MCF 10A (cell line): ENCODE measurements around the gene ACTRT2. TPM values are rescaled to one million over a fixed set of nuclear protein-coding genes. Genes with fewer than 3 reads are reported as not detected.

Experiments
- BruUV-seq: library from RNA; stranded (reverse); fragments of 400-500 nt; replicated peaks from 2 replicates; lab custom pipeline; 2021; lab: Mats Ljungman, UMichigan
- CTCF ChIA-PET: fragments of 300-600 bp; sonication (Branson Sonifier 250); formaldehyde crosslinking; extraction: SDS; loops from one replicate; lab custom pipeline; 2021; ENCODE audit warnings: antibody characterized with exemption, inconsistent platforms; lab: Yijun Ruan, JAX
- POLR2A ChIA-PET: fragments of 300-600, 350-650 bp; sonication (Branson Sonifier 250); formaldehyde crosslinking; extraction: SDS; loops from one replicate; lab custom pipeline; 2020; ENCODE audit warnings: antibody characterized with exemption, inconsistent platforms; lab: Yijun Ruan, JAX
- DNase-seq: peaks from one replicate; pipeline ENCODE4 v3.0.0-alpha.2; 2018; ENCODE audit not compliant: unreplicated experiment
- H3K27ac Mint-ChIP-seq: one replicate; pipeline ENCODE4 v1.8.0; 2022; ENCODE audit warnings: mild to moderate bottlenecking, low read depth, mixed read lengths; ENCODE audit not compliant: unreplicated experiment
- H3K27me3 Mint-ChIP-seq: one replicate; pipeline ENCODE4 v1.8.0; 2022; ENCODE audit warnings: mixed read lengths; ENCODE audit not compliant: insufficient read depth, unreplicated experiment
- H3K36me3 Mint-ChIP-seq: one replicate; pipeline ENCODE4 v1.8.0; 2022; ENCODE audit warnings: mild to moderate bottlenecking, moderate library complexity, mixed read lengths; ENCODE audit not compliant: insufficient read depth, unreplicated experiment
- H3K4me1 Mint-ChIP-seq: one replicate; pipeline ENCODE4 v1.8.0; 2022; ENCODE audit warnings: mixed read lengths; ENCODE audit not compliant: insufficient read depth, unreplicated experiment
- H3K4me3 Mint-ChIP-seq: one replicate; pipeline ENCODE4 v1.8.0; 2022; ENCODE audit warnings: mild to moderate bottlenecking, moderate library complexity, mixed read lengths; ENCODE audit not compliant: unreplicated experiment
- H3K9me3 Mint-ChIP-seq: one replicate; pipeline ENCODE4 v1.8.0; 2022; ENCODE audit warnings: mixed read lengths; ENCODE audit not compliant: unreplicated experiment
- CTCF ChIP-seq: fragments of 200-600 bp; IDR thresholded peaks from one replicate; pipeline ENCODE4 v1.8.0; 2022; ENCODE audit warnings: antibody characterized with exemption, mild to moderate bottlenecking; ENCODE audit not compliant: unreplicated experiment
- intact Hi-C: fragments of 100-400 bp; cut with micrococcal nuclease; formaldehyde crosslinking; loops from 2 replicates; pipeline ENCODE4 v1.14.1; 2022
- total RNA-seq: library from RNA; stranded (reverse); gene quantifications from 2 replicates; pipeline ENCODE4 v1.2.3, GENCODE V29; 2022

Gene ACTRT2
- total RNA-seq, 1 experiment from 2014 or later: not detected

DNA sequence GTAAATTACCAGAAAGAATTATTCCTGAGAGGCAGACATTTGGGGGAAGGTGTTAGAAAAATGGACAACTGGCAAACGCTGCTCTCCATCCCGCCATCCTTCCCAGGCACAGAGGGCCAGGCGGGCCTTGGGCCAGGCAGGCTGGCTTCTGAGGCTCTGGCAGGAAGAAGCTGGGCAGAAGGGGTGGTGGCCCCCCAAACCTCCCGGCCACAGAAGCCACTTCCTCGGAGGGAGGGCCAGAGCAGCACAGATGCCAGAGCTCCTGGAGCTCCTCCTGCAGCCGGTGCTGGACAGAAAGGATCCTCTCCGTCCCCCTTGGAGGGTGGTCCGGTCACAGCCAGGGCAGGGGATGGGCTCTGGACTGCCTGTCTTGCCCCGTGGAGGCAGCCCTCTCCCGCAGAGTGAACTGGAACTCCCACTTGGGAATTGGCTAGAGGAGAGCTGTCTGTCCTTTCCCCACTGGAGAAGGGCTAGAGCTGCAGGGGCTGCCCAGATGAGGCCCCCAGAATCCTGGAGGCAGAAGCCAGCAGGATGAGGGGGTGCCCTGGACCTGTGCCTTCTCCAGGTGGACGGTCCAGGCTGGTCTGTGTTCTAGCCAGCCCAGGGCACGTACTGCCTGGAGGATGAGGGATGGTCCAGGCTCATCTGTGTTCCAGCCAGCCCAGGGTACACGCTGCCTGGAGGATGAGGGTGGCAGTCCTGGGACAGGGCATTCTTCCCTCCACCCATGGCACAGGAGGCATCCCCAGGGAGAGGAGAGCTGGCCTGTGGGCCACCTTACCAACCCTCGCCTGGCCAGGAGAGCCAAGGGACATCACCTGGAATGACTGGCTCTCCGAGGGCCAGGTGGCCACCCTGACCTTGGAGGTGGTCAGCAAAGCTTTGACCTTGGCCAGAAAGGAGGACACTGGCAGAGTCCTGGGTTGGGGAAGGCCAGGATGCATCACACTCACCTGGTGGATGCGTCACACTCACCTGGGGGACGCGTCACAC lies 47.4 kb upstream of the ACTRT2 start:
- intact Hi-C loops: no loop called here
- no peak for TF ChIP-seq CTCF
- CTCF ChIA-PET: no interaction called here

GRCh38 chr1:2974701-2975301 lies 46.5 kb upstream of the ACTRT2 start:
- CTCF ChIA-PET: no interaction called here
- TF ChIP-seq CTCF: no peak
- Mint-ChIP-seq H3K4me1 (no peaks in the 10 kb centered on the region), H3K9me3 (peaks cover 5% of the 10 kb centered on the region), H3K4me3 (no peak overlapping the region), H3K36me3 (no peaks in the 10 kb centered on the region), H3K27ac (no peak overlapping the region), H3K27me3 (no peaks in the 10 kb centered on the region)
- no TSS peak for BruUV-seq
- POLR2A ChIA-PET: no interaction called here
- DNase-seq: no peak
- intact Hi-C loops: no loop called here

More for the DNA sequence above, 47.4 kb upstream of the ACTRT2 start:
- BruUV-seq: no TSS peak
- no peak overlapping the region for H3K27ac Mint-ChIP-seq
- peaks cover 5% of the 10 kb centered on the region for H3K9me3 Mint-ChIP-seq
- DNase-seq: no peak
- POLR2A ChIA-PET: no interaction called here
- H3K36me3 Mint-ChIP-seq: no peaks in the 10 kb centered on the region
- no peaks in the 10 kb centered on the region for H3K27me3 Mint-ChIP-seq
- no peak overlapping the region for H3K4me3 Mint-ChIP-seq
- H3K4me1 Mint-ChIP-seq: no peaks in the 10 kb centered on the region

- Mint-ChIP-seq H3K4me1 (no peaks in the 10 kb centered on the region), H3K27ac (no peak overlapping the region), H3K9me3 (peaks cover 5% of the 10 kb centered on the region), H3K36me3 (no peaks in the 10 kb centered on the region), H3K27me3 (no peaks in the 10 kb centered on the region), H3K4me3 (no peak overlapping the region)
- no peak for DNase-seq
- POLR2A ChIA-PET: no interaction called here
- intact Hi-C loops: no loop called here
- no peak for TF ChIP-seq CTCF
- CTCF ChIA-PET: no interaction called here
- no TSS peak for BruUV-seq
These were observed 45.6 kb upstream of the ACTRT2 start for GRCh38 chr1:2975466-2976179.

DNA sequence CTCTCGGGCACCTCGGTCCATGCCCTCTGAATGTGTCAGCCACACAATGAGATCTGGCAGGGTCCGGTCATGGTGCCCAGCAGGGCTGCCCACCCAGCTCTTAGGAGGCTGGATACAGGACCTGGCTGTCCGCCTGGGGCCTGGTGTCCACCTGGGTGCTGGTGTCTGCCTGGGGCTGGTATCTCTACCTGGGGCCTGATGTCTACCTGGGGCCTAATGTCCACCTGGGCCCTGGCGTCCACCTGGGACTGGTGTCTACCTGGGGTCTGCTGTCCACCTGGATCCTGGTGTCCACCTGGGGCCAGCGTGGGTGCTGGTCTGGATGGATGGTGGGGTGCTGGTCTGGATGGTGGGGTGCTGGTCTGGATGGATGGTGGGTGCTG lies 45.1 kb upstream of the ACTRT2 start:
- H3K4me1 Mint-ChIP-seq: no peaks in the 10 kb centered on the region

More for the DNA sequence above, 45.1 kb upstream of the ACTRT2 start:
- H3K9me3 Mint-ChIP-seq: peaks cover 6% of the 10 kb centered on the region
- H3K27me3 Mint-ChIP-seq: no peaks in the 10 kb centered on the region
- no TSS peak for BruUV-seq
- ChIA-PET CTCF (no interaction called here), POLR2A (no interaction called here)
- DNase-seq: no peak
- intact Hi-C loops: no loop called here
- TF ChIP-seq CTCF: no peak
- no peak overlapping the region for H3K27ac Mint-ChIP-seq
- H3K4me3 Mint-ChIP-seq: no peak overlapping the region
- no peaks in the 10 kb centered on the region for H3K36me3 Mint-ChIP-seq
